ENCODE measurements around the gene TSC22D4. TPM values are rescaled to one million over a fixed set of nuclear protein-coding genes. Genes with fewer than 3 reads are reported as not detected.

TSC22D4 gene
- total RNA-seq, 1 experiment from 2014 or later, result 14.7 TPM

GRCh38 chr7:100486111-100486636 lies 7.2 kb upstream of the TSC22D4 start:
- Histone ChIP-seq H3K9me3 (replicated peaks) (no peaks in the 10 kb centered on the region), H3K27ac (no peak overlapping the region), H3K4me3 (no peak overlapping the region), H3K4me1 (peaks cover 16% of the 10 kb centered on the region), H3K36me3 (no peaks in the 10 kb centered on the region), H3K27me3 (peaks cover 4% of the 10 kb centered on the region; the same call in 1 of the 2 replicates)
- DNase-seq, result no peak

DNA sequence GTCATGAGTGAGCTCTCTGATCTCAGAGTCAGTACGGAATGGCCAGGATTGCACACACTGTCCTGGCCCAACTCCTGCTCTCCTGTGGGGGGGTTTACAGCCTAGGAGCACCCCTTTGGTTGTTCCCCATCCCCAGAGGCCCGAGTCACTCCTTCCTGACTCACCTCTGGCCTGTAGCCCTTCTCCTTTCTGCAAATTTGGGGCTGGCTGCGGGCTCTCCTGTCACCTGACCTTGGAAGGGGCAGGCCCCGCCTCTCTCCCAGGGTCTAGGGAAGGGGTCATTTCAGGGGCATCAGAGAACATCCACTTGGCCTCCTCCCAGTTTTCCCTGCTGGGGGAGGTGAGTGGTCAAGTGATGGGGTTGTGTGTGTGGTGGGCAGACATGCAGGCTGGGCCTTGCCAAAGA lies 6.5 kb upstream of the TSC22D4 start:
- Histone ChIP-seq H3K9me3 (replicated peaks) (no peaks in the 10 kb centered on the region), H3K36me3 (no peaks in the 10 kb centered on the region), H3K27me3 (peaks cover 4% of the 10 kb centered on the region; the same call in 1 of the 2 replicates), H3K4me1 (peaks cover 12% of the 10 kb centered on the region), H3K27ac (no peak overlapping the region), H3K4me3 (no peak overlapping the region)
- no peak for DNase-seq

GRCh38 chr7:100484673-100485045 lies 5.6 kb upstream of the TSC22D4 start:
- DNase-seq, result no peak
- Histone ChIP-seq H3K27ac (no peak overlapping the region), H3K27me3 (peaks cover 4% of the 10 kb centered on the region; the same call in 1 of the 2 replicates), H3K4me1 (peaks cover 4% of the 10 kb centered on the region), H3K9me3 (replicated peaks) (no peaks in the 10 kb centered on the region), H3K4me3 (no peak overlapping the region), H3K36me3 (no peaks in the 10 kb centered on the region)

DNA sequence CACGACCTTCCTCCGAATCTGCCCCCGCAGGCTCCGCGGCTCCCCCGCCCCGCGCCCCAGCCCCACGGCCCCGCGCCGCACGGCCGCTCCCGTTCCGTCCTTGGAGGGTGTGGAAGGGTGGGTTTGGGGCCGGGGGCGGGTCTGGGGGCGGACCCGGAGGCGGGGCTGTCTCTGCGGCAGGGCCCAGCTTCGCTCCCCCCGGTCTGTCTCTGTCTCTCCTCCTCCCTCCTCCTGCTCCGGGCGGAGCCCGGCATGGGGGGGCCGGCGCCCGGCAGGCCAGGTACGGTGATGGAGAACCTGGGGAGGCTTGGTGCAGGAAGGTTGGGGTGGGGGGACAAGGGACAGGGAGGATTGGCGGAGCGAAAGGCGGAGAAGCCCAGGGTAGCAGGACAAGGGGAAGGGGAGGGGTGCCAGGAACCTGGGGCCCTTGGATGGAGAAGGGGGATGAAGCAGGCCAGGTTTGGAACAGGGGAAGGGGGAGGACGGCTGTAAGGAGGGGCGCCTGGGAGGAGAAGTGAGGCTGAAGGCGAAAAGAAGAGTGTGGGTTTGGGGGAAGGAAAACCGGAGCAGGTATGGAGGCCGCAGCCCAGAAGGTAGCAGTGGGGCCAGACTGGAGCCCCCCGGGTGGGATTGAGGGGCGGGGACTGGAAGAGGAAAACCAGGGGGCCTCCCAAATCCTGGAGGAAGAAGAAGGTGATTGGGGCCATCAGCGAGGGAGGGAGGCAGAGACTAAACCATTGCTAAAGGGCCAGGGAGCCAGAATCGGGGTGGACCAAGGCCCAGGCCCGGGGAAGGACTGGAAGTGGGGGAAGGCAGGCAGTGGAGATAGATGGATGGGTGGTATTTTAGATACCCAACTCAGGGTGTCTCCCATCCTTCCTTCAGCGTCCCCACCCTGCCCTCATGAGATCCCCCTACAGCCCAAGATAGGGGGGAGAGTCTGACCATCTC lies 5.0 kb upstream of the TSC22D4 start, which contains the start of gene NYAP1:
Gene NYAP1, plus strand, starts transcription at position 206 of the 951 bp plus-strand sequence. CDS start 1,385 bp downstream, outside the sequence.
- Histone ChIP-seq H3K27ac (no peak within 1 kb of the TSS), H3K27me3 (peaks cover 4% of the 10 kb centered on the region; the same call in 1 of the 2 replicates), H3K4me1 (peaks cover 3% of the 10 kb centered on the region; the same call in 1 of the 2 replicates)

DNA sequence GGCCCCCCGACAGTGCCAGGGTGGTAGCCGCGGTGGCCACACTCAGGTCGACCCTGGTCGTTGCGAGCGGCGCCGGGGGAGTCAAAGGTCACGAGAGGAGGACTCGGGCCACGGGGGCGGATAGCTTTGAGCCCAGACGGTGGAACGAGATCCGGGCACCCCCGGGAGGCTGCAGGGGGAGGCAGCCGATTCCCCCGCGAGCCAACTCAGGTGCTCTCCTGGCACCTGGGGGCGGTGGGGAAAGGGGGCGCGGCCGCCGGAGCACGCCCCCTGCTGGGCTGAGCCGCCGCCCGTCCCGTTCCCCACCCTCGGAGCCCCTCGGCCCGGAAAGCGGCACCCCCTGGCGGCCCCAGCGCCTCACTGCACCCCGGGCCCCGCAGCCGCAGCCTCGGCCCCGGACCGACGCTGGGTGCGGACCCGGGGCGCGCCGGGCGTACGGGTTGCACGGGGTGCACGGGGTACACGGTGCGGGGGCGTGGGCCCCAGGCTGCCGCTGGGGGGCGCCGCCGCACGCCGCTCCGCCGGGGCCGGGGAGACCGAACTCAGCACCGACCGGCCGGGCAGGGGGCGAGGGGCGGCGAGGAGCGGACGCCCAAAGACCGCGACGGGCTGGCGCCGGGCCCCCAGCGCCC lies 4.2 kb upstream of the TSC22D4 start:
- Histone ChIP-seq H3K36me3 (no peaks in the 10 kb centered on the region), H3K27me3 (peaks cover 4% of the 10 kb centered on the region; the same call in 1 of the 2 replicates), H3K9me3 (replicated peaks) (no peaks in the 10 kb centered on the region), H3K4me3 (peak overlapping the region; percentile 53), H3K4me1 (peaks cover 3% of the 10 kb centered on the region; the same call in 1 of the 2 replicates), H3K27ac (no peak overlapping the region)
- peak; percentile 59 to 77 for DNase-seq

More for the DNA sequence above, 5.0 kb upstream of the TSC22D4 start, which contains the start of gene NYAP1:
- DNase-seq, result peak; percentile 47 to 73
- Histone ChIP-seq H3K36me3 (no peaks in the 10 kb centered on the region), H3K9me3 (replicated peaks) (no peaks in the 10 kb centered on the region), H3K4me3 (peak within 1 kb of the TSS; percentile 53)

- Histone ChIP-seq H3K27me3 (peaks cover 4% of the 10 kb centered on the region; the same call in 1 of the 2 replicates), H3K4me1 (peaks cover 3% of the 10 kb centered on the region; the same call in 1 of the 2 replicates), H3K4me3 (peak overlapping the region; percentile 53), H3K36me3 (no peaks in the 10 kb centered on the region), H3K27ac (no peak overlapping the region), H3K9me3 (replicated peaks) (no peaks in the 10 kb centered on the region)
- no peak for DNase-seq
Observed at GRCh38 chr7:100482728-100483089, 3.7 kb upstream of the TSC22D4 start.

- H3K27me3 ChIP-seq, result peaks cover 4% of the 10 kb centered on the region; the same call in 1 of the 2 replicates
- no peak overlapping the region for H3K4me3 ChIP-seq
- no peak overlapping the region for H3K27ac ChIP-seq
- DNase-seq, result peak in 1 of 2 experiments; percentile 34
- H3K9me3 ChIP-seq (replicated peaks), result no peaks in the 10 kb centered on the region
- H3K36me3 ChIP-seq, result no peaks in the 10 kb centered on the region
- peaks cover 3% of the 10 kb centered on the region; the same call in 1 of the 2 replicates for H3K4me1 ChIP-seq
Observed at GRCh38 chr7:100481466-100481865, 2.5 kb upstream of the TSC22D4 start.

GRCh38 chr7:100477871-100478267 lies 1.1 kb downstream of the TSC22D4 start:
- H3K9me3 ChIP-seq (replicated peaks), result no peaks in the 10 kb centered on the region
- no peak for DNase-seq
- peak overlapping the region; percentile 79 for H3K4me3 ChIP-seq
- H3K36me3 ChIP-seq, result no peaks in the 10 kb centered on the region
- H3K27me3 ChIP-seq, result peaks cover 4% of the 10 kb centered on the region; the same call in 1 of the 2 replicates
- H3K4me1 ChIP-seq, result peaks cover 4% of the 10 kb centered on the region; the same call in 1 of the 2 replicates
- H3K27ac ChIP-seq, result no peak overlapping the region

DNA sequence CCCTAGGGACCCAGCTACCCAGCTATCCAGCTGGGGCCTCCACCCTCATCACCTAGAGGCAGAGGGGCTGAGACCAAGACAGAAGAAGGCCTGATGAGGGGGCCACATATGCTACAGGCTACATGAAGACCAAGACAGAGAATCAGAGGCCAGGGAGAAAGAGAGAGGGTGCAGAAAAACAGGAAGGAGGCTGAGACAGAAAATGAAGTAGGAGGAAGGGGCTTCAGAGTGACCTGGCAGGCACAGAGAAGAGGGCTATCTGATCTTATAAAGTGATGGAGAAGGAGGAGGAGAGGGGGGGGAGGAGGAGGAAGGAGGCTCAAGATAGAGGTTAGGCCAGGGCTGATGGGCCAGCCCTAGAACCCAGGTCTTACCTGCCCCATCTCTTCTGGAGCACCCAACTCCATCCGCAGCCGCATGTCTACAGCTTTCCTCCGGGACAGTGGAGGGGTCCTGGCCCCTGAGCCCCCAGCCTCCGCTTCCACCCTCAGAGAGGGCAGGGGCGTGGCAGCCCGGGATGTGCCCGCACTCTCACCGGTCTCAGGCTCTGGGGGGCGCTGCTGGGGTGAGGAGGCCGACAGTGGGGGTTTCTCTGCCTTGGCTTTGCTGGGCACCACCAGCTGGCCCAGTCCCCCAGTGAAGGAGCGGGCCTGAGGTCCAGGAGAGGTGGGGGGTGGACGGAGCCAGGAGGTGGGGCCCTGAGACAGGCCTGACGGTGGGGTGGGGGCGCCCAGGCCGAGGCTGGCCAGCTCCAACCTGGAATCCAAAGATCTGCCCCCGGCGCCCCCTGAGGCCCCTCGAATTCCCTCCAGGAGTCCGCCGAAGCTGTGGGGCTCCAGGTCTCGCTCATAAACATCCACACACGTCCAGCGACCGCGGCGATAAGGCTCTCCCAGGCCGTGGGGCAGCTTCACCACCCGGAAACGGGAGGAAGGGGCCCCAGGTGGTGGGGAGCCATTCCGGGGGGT lies 1.8 kb downstream of the TSC22D4 start:
- H3K27ac ChIP-seq, result no peak overlapping the region

GRCh38 chr7:100476101-100476780 lies 2.8 kb downstream of the TSC22D4 start:
- Histone ChIP-seq H3K36me3 (no peaks in the 10 kb centered on the region), H3K27me3 (no peaks in the 10 kb centered on the region), H3K27ac (no peak overlapping the region), H3K9me3 (replicated peaks) (no peaks in the 10 kb centered on the region), H3K4me3 (no peak overlapping the region), H3K4me1 (0 out of 2 replicates have a peak, but pooled peaks cover 2% of the 10 kb centered on the region)
- DNase-seq, result no peak

More for the DNA sequence above, 1.8 kb downstream of the TSC22D4 start:
- no peaks in the 10 kb centered on the region for H3K9me3 ChIP-seq (replicated peaks)
- no peaks in the 10 kb centered on the region for H3K36me3 ChIP-seq
- H3K27me3 ChIP-seq, result 0 out of 2 replicates have a peak, but pooled peaks cover 4% of the 10 kb centered on the region
- H3K4me3 ChIP-seq, result no peak overlapping the region
- H3K4me1 ChIP-seq, result 0 out of 2 replicates have a peak, but pooled peaks cover 2% of the 10 kb centered on the region
- no peak for DNase-seq

- Histone ChIP-seq H3K9me3 (replicated peaks) (no peaks in the 10 kb centered on the region), H3K27ac (no peak overlapping the region), H3K4me1 (0 out of 2 replicates have a peak, but pooled peaks cover 2% of the 10 kb centered on the region), H3K27me3 (no peaks in the 10 kb centered on the region), H3K4me3 (no peak overlapping the region), H3K36me3 (no peaks in the 10 kb centered on the region)
- DNase-seq, result no peak
Observed at GRCh38 chr7:100475549-100475948, 3.5 kb downstream of the TSC22D4 start.

- Histone ChIP-seq H3K27ac (no peak overlapping the region), H3K27me3 (no peaks in the 10 kb centered on the region), H3K9me3 (replicated peaks) (no peaks in the 10 kb centered on the region), H3K36me3 (no peaks in the 10 kb centered on the region), H3K4me3 (no peak overlapping the region), H3K4me1 (0 out of 2 replicates have a peak, but pooled peaks cover 2% of the 10 kb centered on the region)
- DNase-seq, result no peak
Observed at GRCh38 chr7:100472854-100473499, 6.0 kb downstream of the TSC22D4 start.
